GM19328 (cell line): ENCODE results near the gene SLC35A5.

Experiments used
- ATAC-seq: cut with Tn5 transposase; IDR thresholded peaks from one replicate; pipeline ENCODE4 v1.9.1; 2021; ENCODE audit warnings: mild to moderate bottlenecking, moderate library complexity; ENCODE audit not compliant: unreplicated experiment

SLC35A5 gene

GRCh38 chr3:112569265-112569664 is 7.4 kb downstream of the SLC35A5 start:
- ATAC-seq: no peak

GRCh38 chr3:112572701-112573100 is 10.9 kb downstream of the SLC35A5 start:
- no peak for ATAC-seq

- ATAC-seq: no peak
These were observed 17.4 kb downstream of the SLC35A5 start for GRCh38 chr3:112579232-112579631.

GRCh38 chr3:112579697-112580096 is 17.9 kb downstream of the SLC35A5 start:
- ATAC-seq: no peak

- no peak for ATAC-seq
These were observed 20.5 kb downstream of the SLC35A5 start for GRCh38 chr3:112582244-112582874.

GRCh38 chr3:112583105-112583504 is 21.3 kb downstream of the SLC35A5 start:
- no peak for ATAC-seq

- no peak for ATAC-seq
These were observed 23.9 kb downstream of the SLC35A5 start for GRCh38 chr3:112585782-112586181.

- ATAC-seq: no peak
These were observed 25.5 kb downstream of the SLC35A5 start for GRCh38 chr3:112587336-112587735.

- no peak for ATAC-seq
These were observed 31.4 kb downstream of the SLC35A5 start for GRCh38 chr3:112593258-112593657.

GRCh38 chr3:112594856-112595255 is 33.0 kb downstream of the SLC35A5 start:
- no peak for ATAC-seq

- no peak for ATAC-seq
These were observed 36.1 kb downstream of the SLC35A5 start for GRCh38 chr3:112597945-112598344.

GRCh38 chr3:112598731-112599130 is 36.9 kb downstream of the SLC35A5 start:
- ATAC-seq: no peak

- no peak for ATAC-seq
These were observed 40.5 kb downstream of the SLC35A5 start for GRCh38 chr3:112602217-112602838.

- ATAC-seq: no peak
These were observed 42.7 kb downstream of the SLC35A5 start for GRCh38 chr3:112604536-112604935.

GRCh38 chr3:112605285-112605684 is 43.4 kb downstream of the SLC35A5 start:
- ATAC-seq: no peak

- ATAC-seq: no peak
These were observed 44.3 kb downstream of the SLC35A5 start for GRCh38 chr3:112606098-112606497.

GRCh38 chr3:112607863-112608262 is 46.0 kb downstream of the SLC35A5 start:
- ATAC-seq: no peak

GRCh38 chr3:112610121-112610520 is 48.3 kb downstream of the SLC35A5 start:
- ATAC-seq: no peak

- no peak for ATAC-seq
These were observed 50.1 kb downstream of the SLC35A5 start for GRCh38 chr3:112611752-112612515.

GRCh38 chr3:112615989-112616731 is 54.3 kb downstream of the SLC35A5 start:
- ATAC-seq: no peak

GRCh38 chr3:112617285-112617684 is 55.4 kb downstream of the SLC35A5 start:
- no peak for ATAC-seq
